GM12878 (cell line): ENCODE measurements around the gene CFAP410.

Experiments used
- EZH2 ChIP-seq: IDR thresholded peaks from 2 replicates; pipeline ENCODE4 v1.6.1; 2012; ENCODE audit warnings: low read depth, mild to moderate bottlenecking, control low read depth, inconsistent platforms, low read length, borderline replicate concordance; ENCODE audit not compliant: control insufficient read depth
- MXI1 ChIP-seq: fragments of 150-350 bp; IDR thresholded peaks from 2 replicates; pipeline ENCODE4 v1.6.1; 2011; ENCODE audit warnings: low read depth, mild to moderate bottlenecking, inconsistent platforms, low read length, improper control_type of control experiment
- POLR2A ChIP-seq: IDR thresholded peaks from 2 replicates; pipeline ENCODE4 v1.6.1; 2011; ENCODE audit warnings: low read depth, mild to moderate bottlenecking, low read length
- RELA ChIP-seq: fragments of 450-650 bp; IDR thresholded peaks from 2 replicates; pipeline ENCODE4 v1.8.0; 2014; ENCODE audit warnings: borderline replicate concordance; ENCODE audit not compliant: partially characterized antibody
- SUZ12 ChIP-seq: fragments of 200-600 bp; sonication (generic); IDR thresholded peaks from one replicate; pipeline ENCODE4 v1.6.1; 2018; ENCODE audit warnings: antibody characterized with exemption, mild to moderate bottlenecking; ENCODE audit not compliant: unreplicated experiment
- TCF7 ChIP-seq: IDR thresholded peaks from 2 replicates; pipeline ENCODE4 v1.6.1; 2014; ENCODE audit warnings: antibody characterized with exemption, borderline replicate concordance
- TF ChIP-seq, protein P1 (sequence below), 3 experiments: IDR thresholded peaks in 2 of 3; conservative IDR thresholded peaks in 1 of 3; 2 replicates each; pipeline ENCODE4 v1.5.1; 2011; ENCODE audit warnings: low read depth in 3 of 3, low read length in 3 of 3, mild to moderate bottlenecking in 3 of 3, control low read depth in 2 of 3, moderate library complexity in 2 of 3, inconsistent platforms in 1 of 3, mixed read lengths in 1 of 3; ENCODE audit not compliant: control insufficient read depth in 2 of 3, insufficient read depth in 1 of 3; ENCODE audit errors: extremely low read depth in 1 of 3

DNA sequence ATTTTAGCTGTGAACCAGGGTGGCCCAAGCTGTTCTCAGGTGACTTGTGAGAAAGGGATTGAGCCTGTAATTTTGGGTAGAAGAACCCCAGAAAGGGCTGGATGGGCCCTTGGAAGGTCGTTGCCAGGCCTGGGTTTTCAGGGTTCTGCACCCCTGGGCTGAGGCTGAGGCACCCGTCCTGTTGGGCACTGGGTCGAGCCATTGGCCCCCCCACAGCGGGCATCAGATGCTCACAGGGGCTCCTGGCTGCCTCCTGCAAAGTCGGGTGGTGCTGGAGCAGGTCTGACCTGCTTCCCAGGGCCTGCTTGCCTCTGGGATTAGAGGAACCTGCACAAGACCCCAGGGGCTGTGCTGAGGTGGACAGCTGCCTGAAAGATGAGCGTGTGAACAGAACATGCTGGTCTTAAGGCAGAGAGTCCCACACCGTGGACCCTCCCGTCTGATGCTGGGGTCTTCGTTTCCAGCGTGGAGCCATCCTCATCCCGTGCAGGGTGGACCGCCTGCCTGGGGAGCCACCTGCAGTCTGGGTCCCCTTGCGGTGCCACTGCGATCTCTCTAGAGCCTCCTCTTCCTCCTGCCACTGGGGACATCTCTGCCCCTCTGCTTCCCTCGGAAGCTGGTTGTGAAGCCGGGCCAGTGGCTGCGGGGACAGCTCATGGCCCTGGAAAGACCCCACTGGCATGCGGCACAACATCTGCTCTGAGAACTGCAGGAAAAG is 12.5 kb upstream of the CFAP410 start:
- TF ChIP-seq SUZ12 (no peak), TCF7 (no peak), MXI1 (no peak), RELA (no peak), POLR2A (no peak), EZH2 (no peak)
- TF ChIP-seq, protein P1, sequence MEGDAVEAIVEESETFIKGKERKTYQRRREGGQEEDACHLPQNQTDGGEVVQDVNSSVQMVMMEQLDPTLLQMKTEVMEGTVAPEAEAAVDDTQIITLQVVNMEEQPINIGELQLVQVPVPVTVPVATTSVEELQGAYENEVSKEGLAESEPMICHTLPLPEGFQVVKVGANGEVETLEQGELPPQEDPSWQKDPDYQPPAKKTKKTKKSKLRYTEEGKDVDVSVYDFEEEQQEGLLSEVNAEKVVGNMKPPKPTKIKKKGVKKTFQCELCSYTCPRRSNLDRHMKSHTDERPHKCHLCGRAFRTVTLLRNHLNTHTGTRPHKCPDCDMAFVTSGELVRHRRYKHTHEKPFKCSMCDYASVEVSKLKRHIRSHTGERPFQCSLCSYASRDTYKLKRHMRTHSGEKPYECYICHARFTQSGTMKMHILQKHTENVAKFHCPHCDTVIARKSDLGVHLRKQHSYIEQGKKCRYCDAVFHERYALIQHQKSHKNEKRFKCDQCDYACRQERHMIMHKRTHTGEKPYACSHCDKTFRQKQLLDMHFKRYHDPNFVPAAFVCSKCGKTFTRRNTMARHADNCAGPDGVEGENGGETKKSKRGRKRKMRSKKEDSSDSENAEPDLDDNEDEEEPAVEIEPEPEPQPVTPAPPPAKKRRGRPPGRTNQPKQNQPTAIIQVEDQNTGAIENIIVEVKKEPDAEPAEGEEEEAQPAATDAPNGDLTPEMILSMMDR (IDR thresholded peaks at IDR 0.05 in 2 of 3, conservative IDR thresholded peaks at IDR 0.05 in 1 of 3; ENCODE audit: control insufficient read depth in 2 of 3, extremely low read depth in 1 of 3, insufficient read depth in 1 of 3, low read depth in 3 of 3, low read length in 3 of 3): no peak
